K562 (cell line): Measurements from ENCODE around the gene PPL. TPM values are rescaled to one million over a fixed set of nuclear protein-coding genes. Genes with fewer than 3 reads are reported as not detected.

ENCODE experiments used
- ATAC-seq: fragments of 200-7000 bp; cut with Tn5 transposase; 3 replicates; pipeline ENCODE4 v1.9.1; 2020; ENCODE audit warnings: moderate library complexity
- BruUV-seq: library from RNA; stranded (reverse); fragments of 400-500 nt; replicated peaks from 2 replicates; lab custom pipeline; 2021; lab: Mats Ljungman, UMichigan
- CTCF ChIA-PET: fragments of 300-600 bp; formaldehyde crosslinking; extraction: SDS; loops from one replicate; lab custom pipeline; 2021; ENCODE audit warnings: low intra/inter-chr PET ratio; lab: Yijun Ruan, JAX
- POLR2A ChIA-PET: fragments of 300-600, 350-650 bp; sonication (Branson Sonifier 250); formaldehyde crosslinking; extraction: SDS; loops from one replicate; lab custom pipeline; 2021; ENCODE audit warnings: antibody characterized with exemption, inconsistent platforms; lab: Yijun Ruan, JAX
- DNase-seq, 4 experiments: peaks; one replicate each; pipeline versions ENCODE4 v3.0.0 to v3.0.0-alpha.2; 2011 to 2018; ENCODE audit warnings: low spot score in 3 of 4, mixed read lengths in 3 of 4; ENCODE audit errors: extremely low read depth in 1 of 4
- FAIRE-seq: peaks from 2 replicates; lab custom pipeline; 2011; peaks lifted over from hg19 to GRCh38; lab: Jason Lieb, UNC
- H2AFZ ChIP-seq: 2 replicates; pipeline ENCODE4 v1.6.0; 2011; ENCODE audit warnings: low read depth, low read length, control low read depth, inconsistent platforms
- H3K27ac ChIP-seq: fragments of 200-600 bp; 3 replicates; pipeline ENCODE4 v1.8.0; 2011; ENCODE audit warnings: low read depth, mild to moderate bottlenecking, control low read depth, inconsistent platforms, low read length, moderate library complexity, mixed read lengths; ENCODE audit errors: extremely low read depth
- H3K27me3 ChIP-seq, 2 experiments: fragments of 300-600 bp in 1 of 2; 2 replicates in 1 of 2; 3 replicates in 1 of 2; pipeline versions ENCODE4 v1.6.0 to v1.8.0; 2011; ENCODE audit warnings: inconsistent platforms in 2 of 2, low read length in 2 of 2, mild to moderate bottlenecking in 1 of 2, mixed read lengths in 1 of 2, moderate library complexity in 1 of 2; ENCODE audit not compliant: control insufficient read depth in 2 of 2, insufficient read depth in 2 of 2
- H3K36me3 ChIP-seq: fragments of 300-600 bp; 3 replicates; pipeline ENCODE4 v1.8.0; 2011; ENCODE audit warnings: mild to moderate bottlenecking, low read length, inconsistent platforms; ENCODE audit not compliant: control insufficient read depth, insufficient read depth
- H3K4me1 ChIP-seq, 2 experiments: fragments of 200-600 bp in 1 of 2; replicated peaks in 1 of 2; 2 replicates in 1 of 2; 3 replicates in 1 of 2; pipeline versions ENCODE4 v1.5.1 to v1.8.0; 2011; ENCODE audit warnings: inconsistent platforms in 2 of 2, low read length in 2 of 2, mild to moderate bottlenecking in 1 of 2, mixed read lengths in 1 of 2, moderate library complexity in 1 of 2; ENCODE audit not compliant: control insufficient read depth in 2 of 2, insufficient read depth in 2 of 2
- H3K4me2 ChIP-seq: 2 replicates; pipeline ENCODE4 v1.6.1; 2011; ENCODE audit warnings: low read length, control low read depth, inconsistent platforms, mixed read lengths; ENCODE audit not compliant: insufficient read depth
- H3K4me3 ChIP-seq: fragments of 200-600 bp; sonication (generic), shearing (Covaris generic); 2 replicates; pipeline ENCODE4 v1.5.1; 2016; ENCODE audit warnings: control low read depth, inconsistent platforms
- H3K79me2 ChIP-seq: fragments of 200-600 bp; 3 replicates; pipeline ENCODE4 v1.8.0; 2011; ENCODE audit warnings: low read length, inconsistent platforms; ENCODE audit not compliant: control insufficient read depth, insufficient read depth
- H3K9ac ChIP-seq, 2 experiments: 2 replicates each; pipeline versions ENCODE4 v1.6.0 to v1.6.1; 2011; ENCODE audit warnings: low read depth in 2 of 2, low read length in 2 of 2, control low read depth in 1 of 2, inconsistent platforms in 1 of 2, mild to moderate bottlenecking in 1 of 2, mixed read lengths in 1 of 2; ENCODE audit not compliant: insufficient read depth in 1 of 2
- H3K9me1 ChIP-seq: one replicate; pipeline ENCODE4 v1.6.0; 2011; ENCODE audit warnings: inconsistent platforms, mild to moderate bottlenecking, low read length, moderate library complexity; ENCODE audit not compliant: control insufficient read depth, insufficient read depth
- H3K9me3 ChIP-seq: replicated peaks from 2 replicates; pipeline ENCODE4 v1.5.1; 2011; ENCODE audit warnings: low read depth, low read length, inconsistent platforms; ENCODE audit not compliant: control insufficient read depth, insufficient read depth
- H4K20me1 ChIP-seq: replicated peaks from 2 replicates; pipeline ENCODE4 v1.6.1; 2011; ENCODE audit warnings: low read length, inconsistent platforms, mixed read lengths; ENCODE audit not compliant: control insufficient read depth, insufficient read depth
- ADNP ChIP-seq: fragments of 200-800 bp; sonication (Bioruptor generic); IDR thresholded peaks from 2 replicates; pipeline ENCODE4 v1.6.1; 2016; ENCODE audit warnings: missing genetic modification characterization, missing compliant biosample characterization
- CCAR2 ChIP-seq: fragments of 200-400 bp; formaldehyde crosslinking; IDR thresholded peaks from 2 replicates; pipeline ENCODE4 v1.6.1; 2017; ENCODE audit warnings: mild to moderate bottlenecking, low read depth, low read length
- ERF ChIP-seq: fragments of 450-650 bp; formaldehyde crosslinking; IDR thresholded peaks from 2 replicates; pipeline ENCODE4 v1.4.0; 2020; ENCODE audit warnings: mild to moderate bottlenecking, mixed read lengths
- NFIC ChIP-seq: fragments of 450-650 bp; IDR thresholded peaks from 2 replicates; pipeline ENCODE4 v1.6.1; 2017; ENCODE audit warnings: mild to moderate bottlenecking, inconsistent platforms
- POLR2G ChIP-seq: fragments of 200-400 bp; formaldehyde crosslinking; IDR thresholded peaks from 2 replicates; pipeline ENCODE4 v1.6.1; 2017; ENCODE audit warnings: low read depth, mild to moderate bottlenecking, antibody characterized with exemption, low read length, moderate library complexity
- RFX5 ChIP-seq: IDR thresholded peaks from 2 replicates; pipeline ENCODE4 v1.6.1; 2011; ENCODE audit warnings: low read depth, mild to moderate bottlenecking, improper control_type of control experiment, low read length
- TSC22D4 ChIP-seq: fragments of 450-650 bp; IDR thresholded peaks from 2 replicates; pipeline ENCODE4 v1.6.1; 2016; ENCODE audit warnings: missing genetic modification characterization, missing biosample characterization, control low read depth
- ZNF561 ChIP-seq: fragments of 450-650 bp; formaldehyde crosslinking; conservative IDR thresholded peaks from 2 replicates; pipeline ENCODE4 v1.4.0; 2020; ENCODE audit warnings: mild to moderate bottlenecking, moderate library complexity
- ZNF696 ChIP-seq: fragments of 250-450 bp; sonication (Bioruptor Pico); conservative IDR thresholded peaks from 2 replicates; pipeline ENCODE4 v1.4.0; 2020; ENCODE audit warnings: mild to moderate bottlenecking, moderate library complexity
- WGBS: fragments of 100-300 bp; shearing (Covaris generic); methylation state at CpG from one replicate; pipeline ENCODE4 v1.1.6; 2016; ENCODE audit warnings: low coverage, mixed read lengths; ENCODE audit not compliant: insufficient coverage; ENCODE audit errors: missing lambda C conversion rate; 5-methylcytosine and 5-hydroxymethylcytosine counted together
- in situ Hi-C: fragments of 300-500 bp; cut with MboI; formaldehyde crosslinking; loops from 4 replicates; pipeline ENCODE4 v1.15.0; 2018; ENCODE audit warnings: inconsistent platforms, mixed read lengths
- intact Hi-C: fragments of 100-400 bp; cut with micrococcal nuclease; formaldehyde crosslinking; loops from 2 replicates; pipeline ENCODE4 v1.14.2; 2022
- polyA plus RNA-seq, 8 experiments: library from polyadenylated mRNA; depleted of rRNA in 4 of 8; stranded (reverse) in 5 of 8; unstranded in 3 of 8; fragments of >200 nt; fragmentation: Nextera tagmentation in 2 of 8; fragmentation: Illumina TruSeq in 1 of 8; extraction: Ambion mirVana in 2 of 8; extraction: Trizol in 1 of 8; gene quantifications; 2 replicates each; pipeline versions ENCODE4 v1.2.1 to v1.2.3, GENCODE V29; 2011 to 2014; ENCODE audit warnings: inconsistent platforms in 1 of 8, missing spikeins in 1 of 8
- total RNA-seq, 7 experiments: library from RNA; depleted of rRNA in 6 of 7; stranded (reverse); fragments of >200 nt in 6 of 7; fragmentation: Illumina TruSeq in 2 of 7; extraction: Trizol in 2 of 7; gene quantifications; 2 replicates each; pipeline versions ENCODE4 v1.2.1 to v1.2.3, GENCODE V29; 2011 to 2021; ENCODE audit warnings: low replicate concordance in 1 of 7
- TF ChIP-seq, protein P1 (sequence below): fragments of 450-650 bp; IDR thresholded peaks from 2 replicates; pipeline ENCODE4 v1.6.1; 2018; ENCODE audit not compliant: partially characterized antibody
- TF ChIP-seq, protein P2 (sequence below): fragments of 200-800 bp; sonication (Bioruptor generic); IDR thresholded peaks from 2 replicates; pipeline ENCODE4 v1.6.1; 2017; ENCODE audit warnings: missing genetic modification characterization, missing compliant biosample characterization

Gene PPL
- total and polyA plus RNA-seq, 9 of the 15 experiments (the other 6 are each of a cell fraction or from before 2014, with no cell fraction given), result 0.01 to 0.15 (median 0.07) TPM; not detected in 3

DNA sequence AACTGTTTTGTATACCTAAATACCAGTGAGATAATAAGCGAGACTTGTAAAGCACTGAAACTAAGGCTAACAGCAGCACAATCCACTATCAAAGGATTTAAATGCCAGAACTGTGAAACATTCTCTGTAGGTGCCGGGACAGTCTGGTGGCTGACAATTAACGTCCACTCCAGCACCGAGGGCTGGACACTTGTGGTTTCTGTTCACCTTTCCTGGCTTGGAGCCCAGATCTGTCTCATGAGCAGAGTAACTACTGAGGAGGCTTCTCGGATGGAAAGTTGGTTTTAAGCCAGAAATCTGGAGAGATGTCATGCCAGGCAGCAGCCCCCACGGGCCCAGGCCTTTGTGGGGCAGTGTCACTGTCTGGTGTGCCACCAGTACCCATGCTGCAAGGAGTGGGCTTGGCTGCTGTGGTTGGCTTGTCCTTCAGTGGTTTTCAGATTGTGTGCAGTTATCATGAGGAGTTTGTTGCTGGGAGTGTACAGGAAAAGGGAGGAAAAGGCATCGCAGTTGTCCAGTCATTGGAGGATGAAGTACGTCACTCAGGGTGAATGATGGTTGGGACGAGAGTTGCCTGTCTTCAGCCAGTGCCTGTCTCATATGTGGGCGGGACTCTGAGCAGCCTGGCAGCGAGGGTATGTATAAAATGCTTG lies 54.2 kb downstream of the PPL start (continued):
- TF ChIP-seq, protein P1, sequence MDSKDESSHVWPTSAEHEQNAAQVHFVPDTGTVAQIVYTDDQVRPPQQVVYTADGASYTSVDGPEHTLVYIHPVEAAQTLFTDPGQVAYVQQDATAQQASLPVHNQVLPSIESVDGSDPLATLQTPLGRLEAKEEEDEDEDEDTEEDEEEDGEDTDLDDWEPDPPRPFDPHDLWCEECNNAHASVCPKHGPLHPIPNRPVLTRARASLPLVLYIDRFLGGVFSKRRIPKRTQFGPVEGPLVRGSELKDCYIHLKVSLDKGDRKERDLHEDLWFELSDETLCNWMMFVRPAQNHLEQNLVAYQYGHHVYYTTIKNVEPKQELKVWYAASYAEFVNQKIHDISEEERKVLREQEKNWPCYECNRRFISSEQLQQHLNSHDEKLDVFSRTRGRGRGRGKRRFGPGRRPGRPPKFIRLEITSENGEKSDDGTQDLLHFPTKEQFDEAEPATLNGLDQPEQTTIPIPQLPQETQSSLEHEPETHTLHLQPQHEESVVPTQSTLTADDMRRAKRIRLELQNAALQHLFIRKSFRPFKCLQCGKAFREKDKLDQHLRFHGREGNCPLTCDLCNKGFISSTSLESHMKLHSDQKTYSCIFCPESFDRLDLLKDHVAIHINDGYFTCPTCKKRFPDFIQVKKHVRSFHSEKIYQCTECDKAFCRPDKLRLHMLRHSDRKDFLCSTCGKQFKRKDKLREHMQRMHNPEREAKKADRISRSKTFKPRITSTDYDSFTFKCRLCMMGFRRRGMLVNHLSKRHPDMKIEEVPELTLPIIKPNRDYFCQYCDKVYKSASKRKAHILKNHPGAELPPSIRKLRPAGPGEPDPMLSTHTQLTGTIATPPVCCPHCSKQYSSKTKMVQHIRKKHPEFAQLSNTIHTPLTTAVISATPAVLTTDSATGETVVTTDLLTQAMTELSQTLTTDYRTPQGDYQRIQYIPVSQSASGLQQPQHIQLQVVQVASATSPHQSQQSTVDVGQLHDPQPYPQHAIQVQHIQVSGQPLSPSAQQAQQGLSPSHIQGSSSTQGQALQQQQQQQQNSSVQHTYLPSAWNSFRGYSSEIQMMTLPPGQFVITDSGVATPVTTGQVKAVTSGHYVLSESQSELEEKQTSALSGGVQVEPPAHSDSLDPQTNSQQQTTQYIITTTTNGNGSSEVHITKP, result no peak
- TF ChIP-seq ERF (no peak), TSC22D4 (tag) (no peak), ZNF696 (CRISPR knock-in tag) (no peak)

DNA sequence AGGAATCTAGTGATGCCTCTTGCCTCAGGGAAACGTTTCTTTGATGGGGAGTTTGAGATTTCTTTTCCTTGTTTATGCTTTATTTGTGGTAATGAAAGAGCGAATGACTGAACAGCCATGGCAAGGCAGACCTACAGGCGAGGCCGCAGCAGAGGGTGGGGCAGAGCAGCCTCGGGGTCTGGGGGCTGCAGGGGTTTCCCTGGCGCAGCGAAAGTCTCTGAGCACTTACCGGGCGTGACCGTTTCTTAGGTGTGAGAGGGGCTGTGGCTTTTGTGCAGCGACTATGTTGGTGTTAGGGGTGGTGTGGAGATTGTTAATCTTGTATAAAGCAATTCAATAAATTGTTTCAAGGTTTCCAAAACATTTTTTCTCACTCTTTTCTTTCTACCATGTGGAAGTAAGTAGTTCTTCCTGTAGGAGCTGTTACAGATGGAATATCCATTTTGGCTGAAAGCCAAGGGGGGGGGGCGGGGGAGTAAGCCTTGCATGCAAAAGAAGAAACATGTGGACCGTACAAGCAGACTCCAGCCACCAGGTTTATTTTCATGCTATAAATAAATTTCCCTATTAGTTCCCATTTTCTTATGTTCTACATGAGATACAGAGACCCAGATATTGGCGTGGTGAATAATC lies 54.8 kb downstream of the PPL start:
- Histone ChIP-seq H3K79me2 (no peaks in the 10 kb centered on the region), H3K4me3 (no peak overlapping the region), H3K4me1 (peaks cover 23 to 38% of the 10 kb centered on the region in 2 experiments; a peak in 4 of 5 replicates), H2AFZ (no peak overlapping the region), H3K4me2 (no peak overlapping the region), H3K27ac (no peak overlapping the region), H3K9me1 (peaks cover 3% of the 10 kb centered on the region), H3K36me3 (peaks cover 82% of the 10 kb centered on the region), H3K9me3 (peaks cover 7% of the 10 kb centered on the region; the same call in 1 of the 2 replicates), H4K20me1 (no peaks in the 10 kb centered on the region; the same call in 1 of the 2 replicates), H3K9ac (no peak overlapping the region), H3K27me3 (no peaks in the 10 kb centered on the region)
- intact Hi-C loops, result loop anchor here (10.0 kb wide), 1 partner anchor 53 kb away; the partner anchor contains the start of gene PPL
- FAIRE-seq (no peak), DNase-seq (peak in 1 of 4 experiments; percentile 37), ATAC-seq (no peak)
- CTCF ChIA-PET, result no interaction called here
- POLR2A ChIA-PET, result interaction anchor here (0.6 kb wide), 1 partner anchor 177 kb away, joined by 3 read pairs; no protein-coding TSS in a partner anchor
- in situ Hi-C loops, result no loop called here
- BruUV-seq, result no TSS peak
- WGBS, result 70% methylated on average over 12 of the region's 14 CpGs
- TF ChIP-seq CCAR2 (no peak), ZNF561 (no peak), NFIC (peak; percentile 95), ADNP (tag) (no peak), POLR2G (no peak), RFX5 (no peak)
- TF ChIP-seq, protein P2, sequence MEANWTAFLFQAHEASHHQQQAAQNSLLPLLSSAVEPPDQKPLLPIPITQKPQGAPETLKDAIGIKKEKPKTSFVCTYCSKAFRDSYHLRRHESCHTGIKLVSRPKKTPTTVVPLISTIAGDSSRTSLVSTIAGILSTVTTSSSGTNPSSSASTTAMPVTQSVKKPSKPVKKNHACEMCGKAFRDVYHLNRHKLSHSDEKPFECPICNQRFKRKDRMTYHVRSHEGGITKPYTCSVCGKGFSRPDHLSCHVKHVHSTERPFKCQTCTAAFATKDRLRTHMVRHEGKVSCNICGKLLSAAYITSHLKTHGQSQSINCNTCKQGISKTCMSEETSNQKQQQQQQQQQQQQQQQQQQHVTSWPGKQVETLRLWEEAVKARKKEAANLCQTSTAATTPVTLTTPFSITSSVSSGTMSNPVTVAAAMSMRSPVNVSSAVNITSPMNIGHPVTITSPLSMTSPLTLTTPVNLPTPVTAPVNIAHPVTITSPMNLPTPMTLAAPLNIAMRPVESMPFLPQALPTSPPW (CRISPR knock-in tag), result peak; percentile 38; the same call in 1 of the 2 replicates
